Activated effector memory CD4-positive, alpha-beta T cell treated with anti-CD3 and anti-CD28 coated beads, Interleukin-2, amount 50 U/mL, for 16 hours (primary cell): Measurements from ENCODE around the gene SOST.
"Not testable (repeated sequence)": the region's sequence is repeated elsewhere in the genome, so short reads cannot be mapped to it uniquely, and the experiment has no call there.

Source experiments
- DNase-seq: peaks from one replicate; pipeline ENCODE4 v3.0.0-alpha.2; 2020

SOST gene

DNA sequence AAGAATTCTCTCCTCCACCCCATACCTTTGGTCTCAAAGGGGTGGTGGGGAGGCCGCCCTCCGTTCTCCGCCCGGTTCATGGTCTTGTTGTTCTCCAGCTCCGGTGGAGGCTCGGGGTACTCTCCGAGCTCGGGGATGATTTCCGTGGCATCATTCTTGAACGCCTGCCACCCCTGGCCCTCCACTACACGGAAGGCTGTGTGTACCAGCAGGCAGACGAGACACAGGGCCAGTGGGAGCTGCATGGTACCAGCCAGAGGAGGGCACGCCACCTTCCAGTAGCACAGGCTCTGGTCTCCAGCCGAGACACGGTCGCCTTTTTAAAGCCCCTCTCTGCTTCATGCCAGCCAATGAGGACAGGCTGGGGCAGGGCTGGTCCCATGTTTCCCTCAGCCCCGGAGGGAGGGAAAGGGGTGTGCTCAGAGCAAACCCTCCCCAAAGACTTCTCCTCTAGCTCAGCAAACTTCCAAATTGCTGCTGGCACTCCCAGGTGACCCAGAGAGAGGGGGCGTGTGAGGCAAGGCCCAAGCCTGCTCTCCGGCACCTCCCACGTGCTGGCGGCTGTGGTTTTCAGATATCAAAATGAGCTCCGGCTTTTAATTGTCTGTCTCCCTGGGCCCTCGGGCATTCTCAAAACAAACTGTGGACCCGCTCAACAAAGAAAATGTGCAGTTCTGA is at the start of gene SOST:
Gene SOST, minus strand, starts transcription at position 295 of the 678 bp plus-strand sequence. Its CDS starts 50 bp downstream, at position 245.
- no peak for DNase-seq

DNA sequence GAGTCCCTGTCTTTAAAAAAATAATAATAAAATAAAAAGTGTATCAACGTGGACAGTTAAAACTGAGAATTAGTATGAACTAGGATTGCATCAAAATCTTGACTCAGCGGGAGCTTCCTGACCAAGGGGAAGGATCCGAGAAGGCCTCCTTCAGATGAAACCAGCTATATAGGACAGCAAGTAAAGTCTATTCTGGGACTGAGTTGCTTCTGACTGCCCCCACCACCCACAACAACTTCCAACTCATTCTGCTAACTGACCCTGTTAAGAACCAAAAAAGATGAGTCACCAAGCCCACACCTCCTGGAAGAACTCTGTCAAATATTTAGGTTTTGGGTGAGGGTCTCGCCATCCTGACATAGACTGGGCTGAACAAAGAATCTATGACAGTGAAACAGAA is 49.5 kb upstream of the SOST start:
- DNase-seq: no peak

DNA sequence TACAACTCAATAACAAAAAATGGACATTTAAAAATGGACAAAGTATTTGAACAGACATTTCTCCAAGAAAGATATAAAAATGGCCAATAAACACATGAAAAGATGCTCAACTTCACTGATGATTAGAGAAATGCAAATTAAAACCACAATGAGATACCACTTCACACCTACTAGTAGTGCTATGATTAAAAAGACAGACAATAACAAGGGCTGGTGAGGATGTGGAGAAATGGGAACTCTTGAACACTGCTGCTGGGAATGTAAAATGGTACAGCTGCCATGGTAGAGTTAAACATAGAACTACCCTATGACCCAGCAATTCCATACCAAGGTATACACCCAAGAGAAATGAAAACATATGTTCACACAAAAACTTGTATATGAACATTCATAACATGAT is 46.5 kb upstream of the SOST start:
- no peak for DNase-seq

DNA sequence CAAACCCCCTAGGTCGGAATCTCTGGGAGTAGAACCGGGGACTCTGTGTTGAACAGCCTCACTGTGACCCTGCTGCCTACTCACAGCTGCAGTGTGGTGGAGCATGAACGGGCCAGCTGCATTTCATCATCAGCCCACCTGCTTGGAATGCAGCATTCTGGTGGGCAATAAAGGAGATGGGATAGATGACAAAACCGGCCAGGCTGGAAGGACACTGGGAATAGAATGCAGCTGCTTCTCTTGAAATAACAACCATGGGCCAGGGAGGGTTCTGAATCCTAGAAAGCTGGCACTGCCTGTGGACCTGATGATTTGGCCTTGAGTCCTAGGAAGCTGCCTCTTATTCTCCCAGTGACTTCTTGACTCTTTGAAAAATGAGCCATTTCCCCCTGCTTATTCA is 45.2 kb upstream of the SOST start:
- no peak for DNase-seq

DNA sequence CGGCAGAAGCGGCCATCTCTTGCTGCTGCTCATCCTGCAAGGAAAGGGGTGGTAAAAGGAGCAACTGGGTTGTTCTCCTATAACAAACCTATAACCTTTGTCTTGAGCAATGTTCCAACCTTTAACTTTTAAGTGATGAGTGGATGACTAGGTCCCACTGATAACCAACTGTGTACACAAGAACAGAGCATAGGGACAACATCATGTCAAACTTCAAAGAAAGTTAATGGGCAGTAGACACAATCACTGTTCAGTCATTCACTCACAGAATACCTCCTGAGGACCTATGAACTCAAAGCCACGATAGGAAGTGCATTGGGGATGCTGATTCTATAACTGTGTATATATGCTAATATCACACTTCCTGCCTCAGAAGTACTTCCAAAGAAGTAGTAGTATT is 43.3 kb upstream of the SOST start:
- no peak for DNase-seq

DNA sequence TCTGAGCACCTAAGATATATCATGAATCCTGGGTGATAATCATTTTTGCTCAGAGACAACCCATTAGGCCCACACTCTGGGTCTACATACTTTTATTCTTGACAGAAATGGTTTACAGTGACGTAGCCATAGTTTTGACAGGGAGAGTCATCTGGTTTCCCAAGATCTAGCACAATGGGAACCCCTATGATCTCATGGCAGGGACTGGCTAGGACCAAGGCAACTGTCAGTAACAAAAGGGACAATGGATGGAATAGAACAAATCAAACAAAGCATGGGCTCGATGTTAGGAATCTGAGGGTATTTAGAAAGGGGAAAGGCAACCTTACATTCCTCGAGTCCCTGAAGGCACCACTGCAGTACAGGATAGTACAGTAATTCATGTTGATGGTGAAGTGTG is 42.1 kb upstream of the SOST start:
- DNase-seq: no peak

DNA sequence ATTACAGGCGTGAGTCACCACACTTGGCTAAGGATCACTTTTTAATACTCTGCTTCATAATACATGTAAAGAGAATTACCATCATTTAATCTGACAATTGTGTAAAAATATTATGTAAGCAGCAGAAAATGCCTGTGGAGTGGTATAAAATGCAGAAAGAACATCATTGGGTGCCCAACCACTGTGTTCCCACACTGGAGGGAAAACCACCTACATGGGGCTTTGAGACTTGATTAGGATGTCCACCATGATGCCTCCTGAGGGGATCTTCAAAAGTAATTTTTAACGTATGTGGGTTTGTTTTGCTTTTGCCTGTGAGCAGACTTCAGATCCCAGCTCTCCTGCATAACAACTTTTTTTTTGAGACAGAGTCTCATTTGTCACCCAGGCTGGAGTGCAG is 40.5 kb upstream of the SOST start:
- no peak for DNase-seq

DNA sequence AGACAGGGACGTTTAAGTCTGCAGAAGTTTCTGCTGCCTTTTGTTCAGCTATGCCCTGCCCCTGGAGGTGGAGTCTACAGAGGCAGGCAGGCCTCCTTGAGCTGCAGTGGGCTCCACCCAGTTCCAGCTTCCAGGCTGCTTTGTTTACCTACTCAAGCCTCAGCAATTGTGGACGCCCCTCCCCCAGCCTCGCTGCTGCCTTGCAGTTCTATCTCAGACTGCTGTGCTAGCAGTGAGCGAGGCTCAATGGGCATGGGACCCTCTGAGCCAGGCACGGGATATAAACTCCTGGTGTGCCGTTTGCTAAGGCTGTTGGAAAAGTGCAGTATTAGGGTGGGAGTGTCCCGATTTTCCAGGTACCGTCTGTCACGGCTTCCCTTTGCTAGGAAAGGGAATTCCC is 39.4 kb upstream of the SOST start:
- DNase-seq: not testable (repeated sequence)

DNA sequence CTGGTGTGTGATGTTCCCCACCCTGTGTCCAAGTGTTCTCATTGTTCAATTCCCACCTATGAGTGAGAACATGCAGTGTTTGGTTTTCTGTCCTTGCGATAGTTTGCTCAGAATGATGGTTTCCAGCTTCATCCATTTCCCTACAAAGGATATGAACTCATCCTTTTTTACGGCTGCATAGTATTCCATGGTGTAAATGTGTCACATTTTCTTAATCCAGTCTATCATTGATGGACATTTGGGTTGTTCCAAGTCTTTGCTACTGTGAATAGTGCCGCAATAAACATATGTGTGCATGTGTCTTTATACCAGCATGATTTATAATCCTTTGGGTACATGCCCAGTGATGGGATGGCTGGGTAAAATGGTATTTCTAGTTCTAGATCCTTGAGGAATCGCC is 34.1 kb upstream of the SOST start:
- not testable (repeated sequence) for DNase-seq

DNA sequence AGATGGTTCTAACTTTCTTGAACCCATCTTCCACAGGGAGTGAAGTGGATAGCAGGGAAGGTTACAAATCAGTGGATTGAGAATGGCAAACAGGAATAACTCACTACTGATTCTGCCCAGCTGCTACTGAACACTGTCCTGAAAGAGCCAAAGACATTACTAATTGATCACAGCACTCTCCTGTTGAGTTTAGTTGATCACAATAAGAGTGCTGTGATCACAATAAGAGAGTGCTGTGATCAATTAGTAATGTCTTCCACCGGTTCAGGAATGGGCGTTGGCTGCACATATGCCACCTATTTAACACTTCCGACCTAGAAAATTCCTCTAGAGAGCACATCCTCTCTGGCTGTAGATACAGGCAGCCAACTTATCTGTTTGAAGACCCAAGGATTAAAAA is 33.0 kb upstream of the SOST start:
- DNase-seq: no peak

DNA sequence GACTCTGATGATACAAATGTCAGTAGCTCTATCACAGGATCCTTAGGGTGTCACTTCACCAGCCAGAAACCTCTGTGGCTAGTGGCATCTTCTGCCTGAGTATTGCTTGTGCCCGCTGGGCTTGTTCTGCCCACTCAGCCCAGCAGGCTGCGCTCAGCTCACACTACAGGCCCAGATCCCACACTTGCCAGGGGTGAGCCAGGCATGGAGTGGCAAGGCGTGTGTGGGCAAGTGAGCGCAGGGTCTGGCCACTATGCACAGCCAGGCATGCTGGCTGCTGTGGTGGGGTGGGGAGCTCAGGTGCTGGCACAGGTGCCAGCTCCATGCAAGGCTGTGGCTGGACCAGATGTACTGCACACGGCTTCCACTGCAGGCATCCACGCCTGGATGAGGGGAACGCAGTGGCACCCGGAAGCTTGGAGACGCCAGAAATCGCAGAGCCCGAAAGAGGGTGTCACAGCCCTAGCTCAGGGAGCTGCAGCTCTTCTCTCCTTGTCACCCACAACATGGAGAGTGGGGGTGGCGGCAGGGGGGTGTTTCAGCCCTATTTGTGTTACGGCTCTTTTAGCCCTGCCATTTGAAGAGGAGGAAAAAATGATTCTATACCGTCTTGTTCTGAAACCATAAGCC is 31.8 kb upstream of the SOST start:
- no peak for DNase-seq

DNA sequence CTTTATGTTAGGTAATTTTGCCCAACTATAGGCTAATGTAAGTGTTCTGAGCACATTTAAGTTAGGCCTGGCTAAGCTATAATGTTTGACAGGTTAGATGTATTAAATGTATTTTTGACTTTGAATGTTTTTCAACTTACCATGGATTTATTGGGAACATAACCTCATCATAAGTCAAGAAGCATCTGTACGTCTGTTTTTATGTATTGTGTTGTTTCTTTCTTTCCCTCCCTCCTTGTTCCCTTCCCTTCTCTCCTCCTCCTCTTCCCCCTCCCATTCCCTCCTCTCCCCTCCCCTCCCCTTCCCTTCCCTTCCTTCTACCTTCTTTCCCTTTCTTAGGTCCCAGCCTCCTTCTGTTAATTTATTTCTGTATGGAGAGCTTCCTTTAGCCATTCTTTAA is 30.9 kb upstream of the SOST start:
- no peak for DNase-seq

DNA sequence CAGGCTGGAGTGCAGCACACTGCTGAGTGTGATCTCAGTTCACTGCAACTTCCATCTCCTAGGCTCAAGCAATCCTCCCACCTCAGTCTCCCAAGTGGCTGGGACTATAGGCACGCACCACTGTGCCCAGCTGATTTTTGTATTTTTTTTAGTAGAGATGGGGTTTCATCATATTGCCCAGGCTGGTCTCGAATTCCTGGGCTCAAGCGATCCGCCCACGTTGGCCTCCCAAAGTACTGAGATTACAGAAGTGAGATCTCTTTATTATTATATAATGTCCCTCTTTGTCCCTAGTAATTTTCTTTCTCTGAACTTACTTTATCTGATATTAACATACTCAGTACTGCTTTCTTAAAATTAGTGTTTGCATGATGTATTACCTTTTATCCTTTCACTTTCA is 29.9 kb upstream of the SOST start:
- no peak for DNase-seq

DNA sequence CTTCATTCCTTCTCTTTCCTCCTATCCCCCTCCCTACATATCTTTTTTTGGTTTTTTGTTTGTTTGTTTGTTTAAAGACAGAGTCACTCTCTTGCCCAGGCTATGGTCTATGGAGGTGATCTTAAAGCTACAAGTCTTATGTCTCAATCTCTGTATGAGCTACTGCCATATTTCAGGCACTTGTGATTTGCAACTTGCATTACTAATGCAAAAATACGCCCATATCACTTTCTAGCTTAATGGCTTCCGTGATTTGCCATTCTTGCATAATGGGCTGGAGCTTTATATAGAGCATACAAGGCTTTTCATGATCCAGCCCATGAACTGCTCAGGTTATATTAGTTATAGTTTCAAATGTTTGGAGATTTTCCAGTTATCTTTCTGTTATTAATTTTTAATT is 29.1 kb upstream of the SOST start:
- no peak for DNase-seq

DNA sequence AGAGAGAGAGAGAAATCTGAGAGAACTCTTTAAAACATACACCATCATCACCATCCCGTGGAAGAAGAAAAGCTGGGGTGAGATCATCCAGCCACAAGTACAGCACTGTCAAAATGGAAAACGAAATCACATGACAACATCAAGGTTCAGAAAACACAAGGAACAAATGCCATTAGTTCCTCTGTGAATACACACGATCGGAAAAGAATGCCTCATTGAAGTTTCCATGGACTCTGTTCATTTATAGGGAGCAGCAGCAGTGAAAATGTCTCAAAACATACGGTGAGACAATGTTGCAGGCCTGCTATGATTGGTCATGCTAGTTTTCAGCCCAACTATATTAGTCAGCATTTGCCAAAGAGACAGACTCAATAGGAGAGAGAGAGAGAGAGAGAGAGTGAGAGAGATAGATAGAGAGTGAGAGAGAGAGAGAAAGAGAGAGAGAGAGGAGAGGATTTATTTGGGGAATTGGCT is 26.1 kb upstream of the SOST start:
- no peak for DNase-seq

DNA sequence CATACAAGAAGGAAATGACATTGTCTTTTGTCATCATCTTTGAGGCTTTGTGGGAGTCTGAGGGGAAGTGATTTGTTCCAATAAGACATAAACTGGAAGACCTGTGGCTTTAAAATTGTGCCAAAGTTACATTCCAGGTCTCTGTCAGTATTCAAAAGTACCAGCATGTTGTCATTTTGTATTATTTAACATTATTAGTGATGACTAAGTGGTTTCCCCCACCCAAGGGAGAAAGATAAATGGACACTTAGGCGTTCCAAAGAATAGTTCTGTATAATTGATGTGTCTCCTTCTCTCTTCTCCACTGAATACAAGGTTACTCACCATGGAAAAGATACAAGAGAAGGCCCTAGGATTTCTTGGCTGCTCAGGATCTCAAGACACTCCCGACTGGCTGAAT is 25.5 kb upstream of the SOST start:
- DNase-seq: no peak

DNA sequence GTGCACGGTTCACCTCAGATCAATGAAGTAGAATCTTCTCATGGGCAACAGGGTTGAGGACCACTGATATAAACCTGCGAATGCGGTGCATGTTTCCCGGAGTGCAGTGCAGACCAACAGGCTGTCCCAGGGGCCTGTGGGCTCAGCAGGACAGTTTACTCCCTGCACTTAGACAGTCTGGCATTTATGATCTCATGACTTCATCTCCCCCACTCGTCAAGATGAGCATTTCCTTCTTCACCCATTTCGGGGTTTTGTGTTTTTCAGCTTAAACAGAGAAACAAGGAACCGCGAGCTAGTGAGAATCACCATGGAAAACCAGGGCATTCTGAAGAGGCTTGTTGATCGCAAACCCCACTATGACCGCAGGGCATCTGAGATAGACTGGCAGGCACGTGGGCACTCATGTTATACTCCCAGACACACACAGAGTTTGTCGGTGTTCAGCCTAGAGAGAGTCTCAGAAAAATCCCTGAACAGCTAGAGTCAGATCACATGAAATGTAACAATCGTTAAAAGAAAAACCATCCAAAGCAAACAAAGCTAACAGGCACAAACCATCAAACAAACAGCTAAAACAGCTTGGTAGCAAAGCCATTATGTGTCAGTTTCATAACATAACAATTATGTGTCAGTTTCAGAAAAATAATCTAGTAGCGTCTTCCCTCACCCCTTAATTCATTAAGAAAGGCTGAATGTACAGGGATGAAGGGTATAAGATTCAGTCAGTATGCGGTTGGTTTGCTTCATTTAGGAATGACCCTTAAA is 24.5 kb upstream of the SOST start:
- DNase-seq: no peak

DNA sequence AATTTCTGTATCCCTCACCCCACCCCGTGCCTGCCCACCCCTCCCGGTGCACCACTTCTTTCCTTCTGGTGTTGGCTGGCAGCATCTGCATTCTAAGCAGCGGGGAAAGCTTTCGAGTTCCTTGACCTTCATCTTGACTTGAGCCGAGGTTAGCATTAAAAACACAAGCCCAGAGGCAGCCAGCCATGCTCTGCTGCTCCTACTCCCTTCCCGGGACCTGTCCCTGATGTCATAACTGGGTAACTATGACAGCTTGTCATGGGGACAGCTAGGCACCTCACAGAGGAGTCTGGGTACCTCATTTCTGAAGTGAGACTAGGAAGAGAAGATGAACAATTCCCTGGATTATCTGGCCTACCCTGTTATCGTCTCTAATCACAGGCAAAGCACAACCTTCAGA is 21.5 kb upstream of the SOST start, which contains the start of gene CFAP97D1:
Gene CFAP97D1, plus strand, starts transcription at position 301 of the 400 bp plus-strand sequence. Its CDS starts 28 bp downstream, at position 329.
- DNase-seq: no peak

DNA sequence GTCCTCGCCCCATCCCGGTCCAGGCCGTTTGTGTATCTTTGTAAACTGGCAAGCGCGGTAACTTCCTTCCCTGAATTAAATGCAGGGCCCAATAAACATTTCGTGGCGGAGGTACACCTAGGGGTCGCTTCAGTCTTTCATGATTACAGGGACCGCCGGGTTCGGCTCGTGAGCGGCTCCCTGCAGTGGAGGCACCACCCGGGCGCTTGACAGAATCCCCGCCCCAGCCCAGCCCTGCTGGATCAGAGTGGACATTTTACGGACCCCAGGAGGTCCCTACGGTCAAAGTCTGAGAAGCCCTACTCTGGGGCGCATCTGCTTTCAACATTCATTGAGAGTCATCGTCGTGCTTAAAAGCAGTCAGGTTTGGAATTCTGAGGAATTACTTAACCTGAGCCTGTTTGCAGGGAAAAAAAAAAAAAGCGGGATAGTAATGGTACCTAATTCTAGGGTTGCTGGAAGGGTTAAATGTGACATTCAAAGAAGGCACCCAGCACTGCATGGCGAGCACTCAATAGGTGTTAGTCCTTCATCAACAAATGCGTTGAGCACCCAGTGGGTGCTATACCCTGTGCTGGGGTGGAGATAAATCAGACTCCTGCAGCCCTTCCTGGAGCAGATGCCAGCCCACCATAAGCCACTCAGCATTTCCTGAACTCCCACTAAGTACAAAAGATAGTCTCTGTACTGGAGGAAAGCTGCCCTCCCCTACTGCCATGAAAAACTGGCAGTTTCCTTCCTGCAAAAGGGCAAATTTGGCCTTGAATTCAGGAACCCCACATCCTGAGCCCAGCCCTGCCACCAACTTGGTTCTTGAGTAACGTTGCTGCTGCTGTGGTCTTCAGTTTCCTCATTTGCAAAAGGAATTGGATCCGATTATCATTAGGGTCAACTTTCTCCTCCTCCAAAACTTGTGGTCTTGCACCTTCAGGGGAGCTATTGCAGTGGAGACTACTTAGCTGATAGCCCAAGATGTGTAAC is 20.8 kb upstream of the SOST start:
- no peak for DNase-seq

DNA sequence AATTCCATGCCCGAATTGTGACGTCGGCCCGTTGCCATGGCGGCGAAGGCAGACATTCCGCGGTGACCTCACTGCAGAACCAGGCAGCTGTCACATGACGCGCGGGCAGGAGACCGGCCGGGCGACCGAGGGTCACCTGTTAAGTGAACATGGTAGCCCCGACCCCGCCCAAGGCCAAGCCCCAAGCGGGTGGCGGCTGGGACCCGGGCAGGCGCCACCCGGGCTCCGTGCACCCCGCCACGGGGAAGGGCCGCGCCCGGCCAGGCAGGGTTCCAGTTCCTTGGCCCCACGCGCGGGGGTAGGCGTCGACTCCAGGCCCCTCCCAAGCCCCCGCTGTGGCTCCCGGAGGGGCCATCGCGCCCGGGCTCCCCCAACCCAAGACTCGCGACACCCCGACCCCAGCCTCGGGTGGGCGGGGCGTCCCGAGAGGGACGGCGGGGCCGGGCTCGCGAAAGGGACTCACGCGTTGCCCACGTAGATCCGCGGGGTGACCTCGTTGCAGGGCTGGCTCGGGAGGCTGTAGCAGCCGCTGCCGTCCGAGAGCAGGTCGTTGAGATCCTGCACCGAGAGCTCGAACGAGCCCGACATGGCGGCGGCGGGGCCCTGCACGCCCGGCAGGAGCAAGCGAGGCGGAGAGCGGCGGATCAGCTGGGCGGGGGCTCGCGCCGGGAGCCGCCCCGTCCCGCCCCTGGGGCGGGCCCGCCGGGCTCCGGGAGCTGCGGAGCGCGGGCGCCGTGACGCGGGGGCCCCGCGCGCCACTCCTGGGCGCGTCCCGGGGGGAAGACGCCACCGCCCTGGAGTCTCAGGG is 19.9 kb upstream of the SOST start, which contains the start of gene DUSP3:
Gene DUSP3, minus strand, starts transcription at position 641 of the 808 bp plus-strand sequence. Its CDS starts 53 bp downstream, at position 588.
- DNase-seq: peak; percentile 90
